ENCODE data around the gene ENAH.

GRCh38 chr1:225554216-225554812, 98.6 kb downstream of the ENAH start:
- TF ChIP-seq REST (IDR thresholded peaks at IDR 0.05; ENCODE audit: borderline replicate concordance) (peak; percentile 63; the same call in 1 of the 2 replicates), REST (CRISPR knock-in tag; IDR thresholded peaks at IDR 0.05; ENCODE audit: low read depth) (no peak), ZNF639 (CRISPR knock-in tag; conservative IDR thresholded peaks at IDR 0.05 in 1 of 2, IDR thresholded peaks at IDR 0.05 in 1 of 2) (no peak), STAG1 (CRISPR knock-in tag; IDR thresholded peaks at IDR 0.05; ENCODE audit: borderline replicate concordance) (no peak), EP300 (IDR thresholded peaks at IDR 0.05; ENCODE audit: low read length) (no peak), CTCF (IDR thresholded peaks at IDR 0.05 in 2 of 3, conservative IDR thresholded peaks at IDR 0.05 in 1 of 3; ENCODE audit: insufficient read depth in 2 of 3, low read depth in 1 of 3, low read length in 3 of 3) (peak; percentile 53 to 68 (median 59); a peak in 4 of 6 replicates), POLR2AphosphoS2 (IDR thresholded peaks at IDR 0.05; ENCODE audit: low read length) (no peak), ZNF561 (CRISPR knock-in tag; conservative IDR thresholded peaks at IDR 0.05) (no peak), ZNF212 (CRISPR knock-in tag; IDR thresholded peaks at IDR 0.05) (no peak), ZNF407 (IDR thresholded peaks at IDR 0.05; ENCODE audit: low read depth) (no peak), NRF1 (conservative IDR thresholded peaks at IDR 0.05 in 1 of 2, IDR thresholded peaks at IDR 0.05 in 1 of 2) (no peak), PRMT5 (CRISPR knock-in tag; IDR thresholded peaks at IDR 0.05) (no peak), GATAD2B (IDR thresholded peaks at IDR 0.05; ENCODE audit: borderline replicate concordance) (no peak)
